H9 (cell line): ENCODE results near the gene PELI3. TPM values are rescaled to one million over a fixed set of nuclear protein-coding genes. Genes with fewer than 3 reads are reported as not detected.

ENCODE experiments used
- DNase-seq: peaks from one replicate; pipeline ENCODE4 v3.0.0-alpha.2; 2017
- H2AFZ ChIP-seq: one replicate; pipeline ENCODE4 v1.6.1; 2013; ENCODE audit warnings: mild to moderate bottlenecking, low read length, control low read depth, moderate library complexity
- H2AK5ac ChIP-seq: 2 replicates; pipeline ENCODE4 v1.6.1; 2013; ENCODE audit warnings: low read length, control low read depth, mixed read lengths; ENCODE audit not compliant: insufficient read length
- H2BK120ac ChIP-seq: one replicate; pipeline ENCODE4 v1.6.1; 2013; ENCODE audit warnings: low read depth, mild to moderate bottlenecking, low read length, control low read depth, inconsistent platforms; ENCODE audit not compliant: poor library complexity, severe bottlenecking
- H2BK12ac ChIP-seq: 2 replicates; pipeline ENCODE4 v1.6.1; 2013; ENCODE audit warnings: low read length, control low read depth, mixed read lengths, low read depth; ENCODE audit not compliant: insufficient read length
- H2BK15ac ChIP-seq: 2 replicates; pipeline ENCODE4 v1.6.1; 2013; ENCODE audit warnings: low read depth, low read length, control low read depth
- H2BK20ac ChIP-seq: one replicate; pipeline ENCODE4 v1.6.1; 2013; ENCODE audit warnings: low read depth, mild to moderate bottlenecking, low read length, control low read depth, inconsistent platforms; ENCODE audit not compliant: poor library complexity, severe bottlenecking
- H2BK5ac ChIP-seq: 2 replicates; pipeline ENCODE4 v1.6.1; 2013; ENCODE audit warnings: low read length, control low read depth, mixed read lengths; ENCODE audit not compliant: insufficient read length
- H3K14ac ChIP-seq: 2 replicates; pipeline ENCODE4 v1.6.1; 2013; ENCODE audit warnings: low read length, control low read depth; ENCODE audit not compliant: insufficient read depth
- H3K18ac ChIP-seq: 2 replicates; pipeline ENCODE4 v1.6.1; 2013; ENCODE audit warnings: low read depth, mild to moderate bottlenecking, mixed read lengths, low read length, control low read depth; ENCODE audit not compliant: insufficient read length
- H3K23ac ChIP-seq: 2 replicates; pipeline ENCODE4 v1.6.1; 2013; ENCODE audit warnings: low read length, control low read depth, mixed read lengths, low read depth; ENCODE audit not compliant: insufficient read length
- H3K23me2 ChIP-seq: 2 replicates; pipeline ENCODE4 v1.6.1; 2013; ENCODE audit warnings: low read depth, mild to moderate bottlenecking, mixed read lengths, low read length, control low read depth; ENCODE audit not compliant: insufficient read length, poor library complexity, severe bottlenecking
- H3K27ac ChIP-seq: 2 replicates; pipeline ENCODE4 v1.5.1; 2013; ENCODE audit warnings: low read length, control low read depth, mixed read lengths, low read depth; ENCODE audit not compliant: insufficient read length
- H3K27me3 ChIP-seq: 2 replicates; pipeline ENCODE4 v1.6.1; 2013; ENCODE audit warnings: low read length, control low read depth, inconsistent platforms; ENCODE audit not compliant: insufficient read depth
- H3K4ac ChIP-seq: 2 replicates; pipeline ENCODE4 v1.6.1; 2013; ENCODE audit warnings: low read depth, mild to moderate bottlenecking, control low read depth, inconsistent platforms, low read length, moderate library complexity
- H3K4me1 ChIP-seq: 2 replicates; pipeline ENCODE4 v1.6.1; 2013; ENCODE audit warnings: low read length, control low read depth, inconsistent platforms; ENCODE audit not compliant: insufficient read depth
- H3K4me2 ChIP-seq: 2 replicates; pipeline ENCODE4 v1.6.1; 2013; ENCODE audit warnings: low read length, control low read depth, mixed read lengths; ENCODE audit not compliant: insufficient read length, insufficient read depth
- H3K56ac ChIP-seq: 2 replicates; pipeline ENCODE4 v1.6.1; 2013; ENCODE audit warnings: low read depth, mild to moderate bottlenecking, mixed read lengths, low read length, control low read depth; ENCODE audit not compliant: insufficient read length
- H3K79me1 ChIP-seq: 2 replicates; pipeline ENCODE4 v1.6.1; 2013; ENCODE audit warnings: low read depth, mild to moderate bottlenecking, moderate library complexity, low read length, control low read depth, inconsistent platforms; ENCODE audit not compliant: insufficient read depth, poor library complexity, severe bottlenecking
- H3K79me2 ChIP-seq: 2 replicates; pipeline ENCODE4 v1.6.1; 2013; ENCODE audit warnings: low read length, control low read depth, inconsistent platforms; ENCODE audit not compliant: insufficient read depth
- H3K9ac ChIP-seq: 2 replicates; pipeline ENCODE4 v1.6.1; 2013; ENCODE audit warnings: low read length, control low read depth, mixed read lengths; ENCODE audit not compliant: insufficient read length; ENCODE audit errors: extremely low read depth
- H3K9me3 ChIP-seq: one replicate; pipeline ENCODE4 v1.6.1; 2013; ENCODE audit warnings: low read depth, low read length, inconsistent platforms; ENCODE audit not compliant: control insufficient read depth
- H3T11ph ChIP-seq: one replicate; pipeline ENCODE4 v1.6.1; 2013; ENCODE audit warnings: mild to moderate bottlenecking, low read length, control low read depth, inconsistent platforms
- H4K20me1 ChIP-seq: one replicate; pipeline ENCODE4 v1.6.1; 2013; ENCODE audit not compliant: control insufficient read depth, insufficient read length, insufficient read depth
- H4K5ac ChIP-seq: 2 replicates; pipeline ENCODE4 v1.6.1; 2013; ENCODE audit warnings: low read depth, mild to moderate bottlenecking, mixed read lengths, low read length, control low read depth; ENCODE audit not compliant: insufficient read length
- H4K8ac ChIP-seq: replicated peaks from 2 replicates; pipeline ENCODE4 v1.6.1; 2013; ENCODE audit warnings: low read length, control low read depth, mixed read lengths, low read depth; ENCODE audit not compliant: insufficient read length
- H4K91ac ChIP-seq: 2 replicates; pipeline ENCODE4 v1.6.1; 2013; ENCODE audit warnings: low read depth, mild to moderate bottlenecking, moderate library complexity, mixed read lengths, low read length, control low read depth; ENCODE audit not compliant: insufficient read length
- H3K27ac Mint-ChIP-seq, 3 experiments: 2 replicates in 2 of 3; 3 replicates in 1 of 3; pipeline ENCODE4 v1.8.0; 2020 to 2021; ENCODE audit warnings: mixed read lengths in 3 of 3, mild to moderate bottlenecking in 1 of 3, moderate library complexity in 1 of 3
- H3K27me3 Mint-ChIP-seq: 2 replicates; pipeline ENCODE4 v1.8.0; 2021; ENCODE audit warnings: low read depth, mild to moderate bottlenecking, moderate library complexity, mixed read lengths
- H3K36me3 Mint-ChIP-seq, 3 experiments: 2 replicates in 2 of 3; 3 replicates in 1 of 3; pipeline ENCODE4 v1.8.0; 2020 to 2021; ENCODE audit warnings: low read depth in 3 of 3, mixed read lengths in 3 of 3; ENCODE audit not compliant: insufficient read depth in 1 of 3
- H3K4me1 Mint-ChIP-seq, 2 experiments: 2 replicates each; pipeline ENCODE4 v1.8.0; 2020; ENCODE audit warnings: mixed read lengths in 2 of 2
- H3K4me3 Mint-ChIP-seq, 2 experiments: 2 replicates in 1 of 2; 3 replicates in 1 of 2; pipeline ENCODE4 v1.8.0; 2020 to 2021; ENCODE audit warnings: mild to moderate bottlenecking in 2 of 2, mixed read lengths in 2 of 2, moderate library complexity in 1 of 2
- H3K9me3 Mint-ChIP-seq, 2 experiments: 2 replicates in 1 of 2; 3 replicates in 1 of 2; pipeline ENCODE4 v1.8.0; 2020; ENCODE audit warnings: mild to moderate bottlenecking in 2 of 2, mixed read lengths in 2 of 2, moderate library complexity in 1 of 2
- CTCF ChIP-seq: fragments of 200-600 bp; sonication (generic); conservative IDR thresholded peaks from 3 replicates; pipeline ENCODE4 v1.8.0; 2021; ENCODE audit warnings: antibody characterized with exemption, mild to moderate bottlenecking
- WGBS: extraction: QIAGEN DNeasy Blood & Tissue Kit; methylation state at CpG from one replicate; pipeline ENCODE4 v1.1.7; 2013; ENCODE audit warnings: missing lambda C conversion rate, low lambda C conversion rate, mixed read lengths; ENCODE audit not compliant: insufficient read length; ENCODE audit errors: extremely low coverage; 5-methylcytosine and 5-hydroxymethylcytosine counted together
- total RNA-seq: library from RNA; stranded (reverse); gene quantifications from 2 replicates; pipeline ENCODE4 v1.2.1, GENCODE V29; 2021

The PELI3 gene
- total RNA-seq, 1 experiment from 2014 or later: 10.3 TPM

- no peak within 1 kb of the TSS for H4K91ac ChIP-seq
- no peaks in the 10 kb centered on the region for H3K27me3 ChIP-seq
- no peak within 1 kb of the TSS for H2BK5ac ChIP-seq
- Mint-ChIP-seq H3K36me3 (peaks cover 0 to 27% (median 6%) of the 10 kb centered on the region in 3 experiments; a peak in 5 of 7 replicates), H3K4me3 (peak within 1 kb of the TSS; percentile 95 to 97), H3K4me1 (peaks cover 9 to 10% of the 10 kb centered on the region in 2 experiments), H3K27ac (peak within 1 kb of the TSS; percentile 77 to 97 (median 87)), H3K9me3 (no peaks in the 10 kb centered on the region), H3K27me3 (no peaks in the 10 kb centered on the region)
- no peak within 1 kb of the TSS for H3T11ph ChIP-seq
- TF ChIP-seq CTCF: no peak
- H2AFZ ChIP-seq: no peak within 1 kb of the TSS
- no peak within 1 kb of the TSS for H3K4ac ChIP-seq
- H3K56ac ChIP-seq: no peak within 1 kb of the TSS
- H3K23ac ChIP-seq: no peak within 1 kb of the TSS
- no peaks in the 10 kb centered on the region for H3K4me1 ChIP-seq
- no peak within 1 kb of the TSS for H2BK12ac ChIP-seq
- H4K5ac ChIP-seq: no peak within 1 kb of the TSS
- no peaks in the 10 kb centered on the region for H3K79me1 ChIP-seq
- H3K18ac ChIP-seq: no peak within 1 kb of the TSS
- no peak within 1 kb of the TSS for H3K27ac ChIP-seq
- no peak within 1 kb of the TSS for H2BK15ac ChIP-seq
- no peaks in the 10 kb centered on the region for H3K79me2 ChIP-seq
- no peak within 1 kb of the TSS for H2AK5ac ChIP-seq
- H2BK20ac ChIP-seq: no peak within 1 kb of the TSS
- peak within 1 kb of the TSS; percentile 31 for H3K9ac ChIP-seq
- H4K20me1 ChIP-seq: no peaks in the 10 kb centered on the region
- no peak within 1 kb of the TSS for H4K8ac ChIP-seq
- H3K9me3 ChIP-seq: no peaks in the 10 kb centered on the region
- peak within 1 kb of the TSS; percentile 98 for H3K4me2 ChIP-seq
- no peak within 1 kb of the TSS for H3K14ac ChIP-seq
- H3K23me2 ChIP-seq: peaks cover 7% of the 10 kb centered on the region
- no peak within 1 kb of the TSS for H2BK120ac ChIP-seq
- no CpG with 5 or more reads among the region's 31 CpGs for WGBS
- DNase-seq: peak; percentile 88
Observed at GRCh38 chr11:66510271-66510989, 43.7 kb downstream of the PELI3 start, which contains the start of gene BBS1. Gene BBS1 (plus strand): TSS chr11:66510635. CDS start chr11:66510660, 25 bp downstream.
